ENCODE measurements around the gene PRR14L. TPM values are rescaled to one million over a fixed set of nuclear protein-coding genes. Genes with fewer than 3 reads are reported as not detected.
A peak's percentile ranks its signal among the peaks of the same experiment; 100 is the strongest.

The PRR14L gene
- total and polyA plus RNA-seq, 2 of the 13 experiments (the other 11 are each of a cell fraction or from before 2014, with no cell fraction given): 6.6 to 16.5 TPM

DNA sequence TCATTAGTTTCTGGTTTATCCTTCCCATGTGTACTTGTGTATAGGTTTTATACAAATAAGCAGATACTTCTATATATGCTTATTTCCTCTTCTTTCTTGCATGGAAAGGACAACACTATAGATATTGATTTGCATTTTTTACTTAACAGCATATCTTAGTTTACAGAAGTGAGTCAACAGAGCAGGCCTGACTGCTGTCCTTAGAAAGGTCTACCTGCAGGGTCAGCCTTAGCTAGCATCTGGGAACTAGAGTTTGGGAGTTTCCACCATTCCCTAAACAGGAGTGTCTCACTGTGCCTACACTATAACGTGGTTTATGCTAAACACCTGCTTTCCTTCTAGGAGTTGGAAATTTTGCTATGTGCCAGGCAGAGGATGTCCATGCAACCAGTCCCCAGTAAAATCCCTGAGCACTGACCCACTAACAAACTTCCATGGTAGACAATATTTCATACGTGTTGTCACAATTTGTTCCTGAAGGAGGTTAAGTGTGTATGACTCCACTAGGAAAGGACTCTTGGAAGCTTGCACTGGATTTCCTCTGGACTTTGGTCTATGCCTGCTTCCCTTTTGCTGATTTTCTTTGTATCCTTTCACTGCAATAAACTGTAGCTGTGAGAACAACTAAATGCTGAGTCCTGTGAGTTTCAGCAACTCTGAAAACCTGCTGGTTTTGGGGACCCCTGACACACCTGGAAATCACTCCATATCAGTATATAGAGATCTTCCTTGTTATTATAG, 17.7 kb downstream of the PRR14L start (continued):
- TF ChIP-seq KLF9 (CRISPR knock-in tag; IDR thresholded peaks at IDR 0.05; ENCODE audit: low read depth): no peak
- TF ChIP-seq HNF4A (CRISPR knock-in tag; IDR thresholded peaks at IDR 0.05): peak; percentile 42
- TF ChIP-seq CEBPG (CRISPR knock-in tag; IDR thresholded peaks at IDR 0.05): 0 out of 2 replicates have a peak, but pooled peaks have one; percentile 4
- no peak for TF ChIP-seq BORCS8-MEF2B (CRISPR knock-in tag; IDR thresholded peaks at IDR 0.05)
- TF ChIP-seq ZNF276 (CRISPR knock-in tag; IDR thresholded peaks at IDR 0.05; ENCODE audit: low read depth): no peak

- peaks cover 15% of the 10 kb centered on the region for H3K79me2 ChIP-seq (ENCODE audit: insufficient read depth, low read length)
- no peaks in the 10 kb centered on the region for H3K9me3 ChIP-seq (ENCODE audit: low read length)
- ChIA-PET POLR2A (no interaction called here), CTCF (ENCODE audit: low intra/inter-chr PET ratio, low total read pairs) (no interaction called here)
- H2AFZ ChIP-seq (ENCODE audit: low read length): no peak overlapping the region
- peak; percentile 60 for ATAC-seq
- WGBS (ENCODE audit: low lambda C conversion rate): 65% methylated on average over 8 of the region's 8 CpGs
- peaks cover 2 to 9% of the 10 kb centered on the region in 2 experiments; a peak in 1 of 5 replicates for H3K36me3 ChIP-seq (replicated peaks in 1 of 2; ENCODE audit: control insufficient read depth in 1 of 2, insufficient read depth in 2 of 2, low read length in 2 of 2)
- peaks cover 15% of the 10 kb centered on the region for H4K20me1 ChIP-seq (ENCODE audit: insufficient read depth, low read length)
- BruUV-seq (replicated peaks): no TSS peak
- TF ChIP-seq RAD21 (CRISPR knock-in tag; IDR thresholded peaks at IDR 0.05) (no peak), HCFC1 (IDR thresholded peaks at IDR 0.05; ENCODE audit: low read depth, low read length) (no peak), STAG1 (CRISPR knock-in tag; IDR thresholded peaks at IDR 0.05) (peak; percentile 21)
- TF ChIP-seq, protein P1, sequence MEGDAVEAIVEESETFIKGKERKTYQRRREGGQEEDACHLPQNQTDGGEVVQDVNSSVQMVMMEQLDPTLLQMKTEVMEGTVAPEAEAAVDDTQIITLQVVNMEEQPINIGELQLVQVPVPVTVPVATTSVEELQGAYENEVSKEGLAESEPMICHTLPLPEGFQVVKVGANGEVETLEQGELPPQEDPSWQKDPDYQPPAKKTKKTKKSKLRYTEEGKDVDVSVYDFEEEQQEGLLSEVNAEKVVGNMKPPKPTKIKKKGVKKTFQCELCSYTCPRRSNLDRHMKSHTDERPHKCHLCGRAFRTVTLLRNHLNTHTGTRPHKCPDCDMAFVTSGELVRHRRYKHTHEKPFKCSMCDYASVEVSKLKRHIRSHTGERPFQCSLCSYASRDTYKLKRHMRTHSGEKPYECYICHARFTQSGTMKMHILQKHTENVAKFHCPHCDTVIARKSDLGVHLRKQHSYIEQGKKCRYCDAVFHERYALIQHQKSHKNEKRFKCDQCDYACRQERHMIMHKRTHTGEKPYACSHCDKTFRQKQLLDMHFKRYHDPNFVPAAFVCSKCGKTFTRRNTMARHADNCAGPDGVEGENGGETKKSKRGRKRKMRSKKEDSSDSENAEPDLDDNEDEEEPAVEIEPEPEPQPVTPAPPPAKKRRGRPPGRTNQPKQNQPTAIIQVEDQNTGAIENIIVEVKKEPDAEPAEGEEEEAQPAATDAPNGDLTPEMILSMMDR (CRISPR knock-in tag; IDR thresholded peaks at IDR 0.05): peak; percentile 35
- H3K9ac ChIP-seq (ENCODE audit: insufficient read depth, low read depth, low read length): no peak overlapping the region
- H3K4me3 ChIP-seq (replicated peaks in 1 of 3; ENCODE audit: insufficient read depth in 1 of 3, low read depth in 2 of 3, low read length in 3 of 3): no peak overlapping the region
- no peak for FAIRE-seq
- no peak for DNase-seq (ENCODE audit: low spot score)
- H3K27me3 ChIP-seq (ENCODE audit: control insufficient read depth in 1 of 2, insufficient read depth in 2 of 2, low read length in 2 of 2): no peaks in the 10 kb centered on the region
- no peak overlapping the region for H3K27ac ChIP-seq (ENCODE audit: extremely low read length, insufficient read depth, low read length)
- no peak overlapping the region for H3K4me2 ChIP-seq (ENCODE audit: low read depth, low read length)
- H3K4me1 ChIP-seq (ENCODE audit: insufficient read depth, low read length): peaks cover 45% of the 10 kb centered on the region
- intact Hi-C loops (cut with micrococcal nuclease; ENCODE audit: unreplicated experiment): no loop called here
- in situ Hi-C loops (cut with HindIII; ENCODE audit: extremely low pct_ligation_motif_present, low pct_unique_long_range_greater_than_20kb): no loop called here
These were observed 19.6 kb downstream of the PRR14L start for GRCh38 chr22:31730344-31730711.

Measured in HepG2 (cell line).